Small intestine (tissue), 7 donors: Measurements from ENCODE around the gene HMCN2. TPM values are rescaled to one million over a fixed set of nuclear protein-coding genes. Genes with fewer than 3 reads are reported as not detected.
A peak's percentile ranks its signal among the peaks of the same experiment; 100 is the strongest.

Source experiments
- DNase-seq, 2 donors: peaks; one replicate each; pipeline versions ENCODE4 v3.0.0 to v3.0.0-alpha.2; 2013
- FAIRE-seq: peaks from 2 replicates; lab custom pipeline; 2012; peaks lifted over from hg19 to GRCh38; lab: Jason Lieb, UNC
- H3K27ac ChIP-seq, 3 donors: one replicate each; pipeline ENCODE4 v1.5.1; 2013; ENCODE audit warnings: low read length in 2 of 3, mild to moderate bottlenecking in 2 of 3, control low read depth in 1 of 3, inconsistent platforms in 1 of 3, low read depth in 1 of 3, moderate library complexity in 1 of 3
- H3K27me3 ChIP-seq, 3 donors: one replicate each; pipeline ENCODE4 v1.6.1; 2013; ENCODE audit warnings: low read length in 3 of 3, inconsistent platforms in 1 of 3; ENCODE audit not compliant: control insufficient read depth in 3 of 3, insufficient read depth in 3 of 3
- H3K36me3 ChIP-seq, 3 donors: one replicate each; pipeline ENCODE4 v1.6.1; 2013; ENCODE audit warnings: low read length in 3 of 3, inconsistent platforms in 1 of 3, low read depth in 1 of 3, mild to moderate bottlenecking in 1 of 3, moderate library complexity in 1 of 3; ENCODE audit not compliant: control insufficient read depth in 3 of 3, insufficient read depth in 2 of 3
- H3K4me1 ChIP-seq, 3 donors: one replicate each; pipeline ENCODE4 v1.6.1; 2013; ENCODE audit warnings: low read length in 2 of 3, inconsistent platforms in 1 of 3, low read depth in 1 of 3, mild to moderate bottlenecking in 1 of 3, moderate library complexity in 1 of 3; ENCODE audit not compliant: control insufficient read depth in 3 of 3, insufficient read depth in 2 of 3
- H3K4me3 ChIP-seq, 3 donors: one replicate each; pipeline ENCODE4 v1.5.1; 2013; ENCODE audit warnings: low read length in 3 of 3, control low read depth in 1 of 3, inconsistent platforms in 1 of 3, low read depth in 1 of 3, mild to moderate bottlenecking in 1 of 3, moderate library complexity in 1 of 3
- H3K9me3 ChIP-seq, 2 donors: one replicate each; pipeline ENCODE4 v1.6.1; 2013; ENCODE audit warnings: low read depth in 1 of 2, low read length in 1 of 2; ENCODE audit not compliant: control insufficient read depth in 2 of 2, insufficient read depth in 1 of 2
- WGBS, 3 donors: extraction: QIAGEN DNeasy Blood & Tissue Kit; methylation state at CpG; one replicate each; pipeline ENCODE4 v1.1.7; 2013; 5-methylcytosine and 5-hydroxymethylcytosine counted together
- polyA plus RNA-seq, 4 donors: library from polyadenylated mRNA; stranded (reverse) in 3 of 4; unstranded in 1 of 4; fragments of 200-250 nt in 3 of 4; fragments of 120-200 nt in 1 of 4; gene quantifications; one replicate each; pipeline versions ENCODE4 v1.2.1 to v1.2.3, GENCODE V29; 2013
- donor health status: healthy with polysubstance abuse.
- donor health status: control.
- donor health status: control.
- donor health status: Bipolar disorder and iron deficiency.
- donor health status: healthy.

The HMCN2 gene
- polyA plus RNA-seq, 4 donors, result 1.1 to 19.4 (median 10.6) TPM; not detected in 1

DNA sequence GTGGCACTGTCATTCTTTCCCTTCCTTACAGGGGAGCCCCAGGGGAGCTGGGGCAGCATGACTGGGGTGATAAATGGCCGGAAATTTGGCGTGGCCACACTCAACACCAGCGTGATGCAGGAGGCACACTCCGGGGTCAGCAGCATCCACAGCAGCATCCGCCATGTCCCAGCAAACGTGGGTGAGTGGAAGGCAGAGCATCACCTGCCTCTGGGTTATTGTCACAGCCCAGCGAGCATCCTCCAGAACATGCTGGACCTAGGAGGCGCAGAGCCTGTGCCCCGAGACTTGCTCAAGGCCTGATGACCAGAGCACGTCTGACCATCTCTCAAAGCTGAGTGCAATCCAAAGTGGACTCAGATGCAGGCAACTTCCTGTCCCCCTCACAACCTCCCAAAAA is 157.0 kb downstream of the HMCN2 start:
- H3K27me3 ChIP-seq, result no peaks in the 10 kb centered on the region
- FAIRE-seq (no peak), DNase-seq (no peak)
- H3K36me3 ChIP-seq, result peaks cover 0 to 38% (median 0%) of the 10 kb centered on the region in 3 donors
- no peak overlapping the region for H3K4me3 ChIP-seq
- 83 to 86% (median 84%) methylated on average over 10 of the region's 10 CpGs for WGBS, 3 donors
- peaks cover 0 to 3% of the 10 kb centered on the region in 2 donors for H3K9me3 ChIP-seq
- no peak overlapping the region for H3K27ac ChIP-seq
- H3K4me1 ChIP-seq, result peaks cover 3 to 41% (median 7%) of the 10 kb centered on the region in 3 donors

GRCh38 chr9:130423272-130423671 is 157.7 kb downstream of the HMCN2 start:
- H3K4me1 ChIP-seq, result peaks cover 3 to 42% (median 7%) of the 10 kb centered on the region in 3 donors
- no peak overlapping the region for H3K4me3 ChIP-seq
- 67 to 76% (median 73%) methylated on average over 8 of the region's 8 CpGs for WGBS, 3 donors
- peaks cover 0 to 3% of the 10 kb centered on the region in 2 donors for H3K9me3 ChIP-seq
- H3K27me3 ChIP-seq, result no peaks in the 10 kb centered on the region
- DNase-seq (no peak), FAIRE-seq (no peak)
- peaks cover 0 to 45% (median 0%) of the 10 kb centered on the region in 3 donors for H3K36me3 ChIP-seq
- H3K27ac ChIP-seq, result peak overlapping the region in 1 of 3 donors; percentile 30

GRCh38 chr9:130424595-130425454 is 159.3 kb downstream of the HMCN2 start:
- DNase-seq (peak in 1 of 2 donors; percentile 42), FAIRE-seq (no peak)
- H3K36me3 ChIP-seq, result peaks cover 0 to 53% (median 0%) of the 10 kb centered on the region in 3 donors
- H3K27ac ChIP-seq, result peak overlapping the region in 1 of 3 donors; percentile 90
- H3K27me3 ChIP-seq, result no peaks in the 10 kb centered on the region
- H3K9me3 ChIP-seq, result peaks cover 0 to 4% of the 10 kb centered on the region in 2 donors
- H3K4me1 ChIP-seq, result peaks cover 3 to 42% (median 7%) of the 10 kb centered on the region in 3 donors
- peak overlapping the region in 1 of 3 donors; percentile 28 for H3K4me3 ChIP-seq
- WGBS, 3 donors, result 83 to 87% (median 86%) methylated on average over 24 of the region's 24 CpGs

- H3K27ac ChIP-seq, result peak overlapping the region in 2 of 3 donors; percentile 41 to 90
- peaks cover 3 to 42% (median 7%) of the 10 kb centered on the region in 3 donors for H3K4me1 ChIP-seq
- no peak for FAIRE-seq
- H3K27me3 ChIP-seq, result no peaks in the 10 kb centered on the region
- H3K9me3 ChIP-seq, result peaks cover 0 to 15% of the 10 kb centered on the region in 2 donors
- H3K4me3 ChIP-seq, result peak overlapping the region in 1 of 3 donors; percentile 28
- H3K36me3 ChIP-seq, result peaks cover 0 to 61% (median 0%) of the 10 kb centered on the region in 3 donors
- WGBS, 3 donors, result 20 to 62% (median 32%) methylated on average over 21 of the region's 21 CpGs
- peak; percentile 85 to 94 for DNase-seq
Measured at GRCh38 chr9:130425741-130426466, 160.3 kb downstream of the HMCN2 start.

- Histone ChIP-seq H3K27ac (peak overlapping the region in 2 of 3 donors; percentile 41 to 90), H3K9me3 (peaks cover 0 to 17% of the 10 kb centered on the region in 2 donors), H3K4me3 (no peak overlapping the region), H3K36me3 (peaks cover 0 to 63% (median 0%) of the 10 kb centered on the region in 3 donors), H3K27me3 (no peaks in the 10 kb centered on the region), H3K4me1 (peaks cover 3 to 42% (median 7%) of the 10 kb centered on the region in 3 donors)
- WGBS, 3 donors, result 54 to 73% (median 66%) methylated on average over 8 of the region's 8 CpGs
- DNase-seq (no peak), FAIRE-seq (no peak)
Measured at GRCh38 chr9:130426467-130426773, 160.9 kb downstream of the HMCN2 start.

DNA sequence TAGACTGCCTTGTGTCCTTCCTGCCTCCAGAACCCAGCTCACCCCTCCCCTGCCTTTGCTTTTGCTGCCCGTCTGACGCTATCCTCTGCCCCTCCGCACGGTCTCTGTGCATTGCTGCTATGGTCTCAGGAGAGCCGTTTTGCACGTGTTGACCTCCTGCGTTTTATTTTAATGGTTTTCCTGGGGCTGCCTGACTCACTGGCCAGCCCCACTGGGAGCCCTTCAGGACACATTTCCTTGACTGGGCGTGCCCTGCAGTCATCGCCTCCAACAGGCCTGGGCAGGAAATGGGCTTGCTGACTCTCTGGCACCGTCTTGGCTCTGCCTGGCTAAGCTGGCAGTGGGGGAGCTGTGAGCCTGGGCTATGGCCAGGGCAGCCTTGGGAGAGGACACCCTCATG is 161.3 kb downstream of the HMCN2 start:
- FAIRE-seq (no peak), DNase-seq (peak; percentile 61 to 78)
- Histone ChIP-seq H3K36me3 (peaks cover 0 to 65% (median 0%) of the 10 kb centered on the region in 3 donors), H3K27ac (peak overlapping the region in 2 of 3 donors; percentile 42 to 90), H3K9me3 (peaks cover 0 to 17% of the 10 kb centered on the region in 2 donors), H3K4me3 (no peak overlapping the region), H3K4me1 (peaks cover 3 to 42% (median 7%) of the 10 kb centered on the region in 3 donors), H3K27me3 (no peaks in the 10 kb centered on the region)
- 44 to 56% (median 55%) methylated on average over 10 of the region's 10 CpGs for WGBS, 3 donors

DNA sequence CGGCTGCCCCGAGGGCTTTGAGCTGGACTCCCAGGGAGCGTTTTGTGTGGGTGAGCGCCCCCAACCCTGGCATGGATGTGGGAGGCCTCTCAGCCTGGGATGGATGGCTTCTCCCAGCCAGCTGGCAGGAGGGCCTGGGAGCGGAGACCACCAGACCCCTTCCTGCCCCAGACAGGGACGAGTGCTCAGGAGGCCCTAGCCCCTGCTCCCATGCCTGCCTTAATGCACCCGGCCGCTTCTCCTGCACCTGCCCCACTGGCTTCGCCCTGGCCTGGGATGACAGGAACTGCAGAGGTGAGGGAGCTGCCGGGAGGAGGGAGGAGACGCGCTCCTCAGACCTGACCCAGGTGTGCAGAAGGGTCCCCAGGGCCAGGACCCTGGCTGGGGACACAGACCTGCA is 161.8 kb downstream of the HMCN2 start:
- H3K4me1 ChIP-seq, result peaks cover 3 to 42% (median 7%) of the 10 kb centered on the region in 3 donors
- 85 to 90% (median 90%) methylated on average over 12 of the region's 12 CpGs for WGBS, 3 donors
- peaks cover 0 to 17% of the 10 kb centered on the region in 2 donors for H3K9me3 ChIP-seq
- peak overlapping the region in 1 of 3 donors; percentile 90 for H3K27ac ChIP-seq
- peaks cover 0 to 1% (median 0%) of the 10 kb centered on the region in 3 donors for H3K27me3 ChIP-seq
- no peak for DNase-seq
- peaks cover 0 to 61% (median 0%) of the 10 kb centered on the region in 3 donors for H3K36me3 ChIP-seq
- FAIRE-seq, result no peak
- H3K4me3 ChIP-seq, result no peak overlapping the region

- FAIRE-seq (no peak), DNase-seq (no peak)
- H3K4me3 ChIP-seq, result no peak overlapping the region
- H3K4me1 ChIP-seq, result peaks cover 3 to 47% (median 7%) of the 10 kb centered on the region in 3 donors
- WGBS, 3 donors, result 91 to 93% (median 93%) methylated on average over 20 of the region's 20 CpGs
- H3K27me3 ChIP-seq, result peaks cover 3 to 7% (median 4%) of the 10 kb centered on the region in 3 donors
- H3K27ac ChIP-seq, result no peak overlapping the region
- peaks cover 0 to 53% (median 0%) of the 10 kb centered on the region in 3 donors for H3K36me3 ChIP-seq
- peaks cover 0 to 17% of the 10 kb centered on the region in 2 donors for H3K9me3 ChIP-seq
Measured at GRCh38 chr9:130428086-130428665, 162.6 kb downstream of the HMCN2 start.
